SK-N-SH (cell line): ENCODE data around the gene ELF3. TPM values are rescaled to one million over a fixed set of nuclear protein-coding genes. Genes with fewer than 3 reads are reported as not detected.

Source experiments
- CTCF ChIA-PET: fragments of 300-600, 350-600 bp; formaldehyde crosslinking; extraction: SDS; loops from one replicate; lab custom pipeline; 2021; lab: Yijun Ruan, JAX
- POLR2A ChIA-PET: fragments of 350-600 bp; sonication (Branson Sonifier 250); formaldehyde crosslinking; extraction: SDS; loops from one replicate; lab custom pipeline; 2020; ENCODE audit warnings: antibody characterized with exemption, inconsistent platforms; lab: Yijun Ruan, JAX
- DNase-seq: peaks from one replicate; pipeline ENCODE4 v3.0.0; 2012
- H2AFZ ChIP-seq: fragments of 200-600 bp; sonication (generic); 2 replicates; pipeline ENCODE4 v1.8.1; 2016; ENCODE audit warnings: antibody characterized with exemption, mild to moderate bottlenecking, low read depth
- H3F3A ChIP-seq: fragments of 200-600 bp; sonication (generic); replicated peaks from 2 replicates; pipeline ENCODE3; 2016; ENCODE audit warnings: antibody characterized with exemption, mild to moderate bottlenecking; ENCODE audit not compliant: insufficient read depth
- H3K27ac ChIP-seq, 2 experiments: fragments of 200-500 bp in 1 of 2; fragments of 200-600 bp in 1 of 2; sonication (Bioruptor generic) in 1 of 2; sonication (generic), shearing (Covaris generic) in 1 of 2; 2 replicates each; pipeline versions ENCODE4 v1.5.1 to v1.6.1; 2014 to 2016; ENCODE audit warnings: low read depth in 2 of 2, inconsistent platforms in 1 of 2, low read length in 1 of 2, mild to moderate bottlenecking in 1 of 2, mixed read lengths in 1 of 2
- H3K27me3 ChIP-seq: fragments of 200-600 bp; sonication (generic), shearing (Covaris generic); 2 replicates; pipeline ENCODE4 v1.6.1; 2016; ENCODE audit warnings: mixed run types; ENCODE audit not compliant: insufficient read depth
- H3K36me3 ChIP-seq, 2 experiments: fragments of 200-500 bp in 1 of 2; fragments of 200-600 bp in 1 of 2; sonication (Bioruptor generic) in 1 of 2; sonication (generic) in 1 of 2; replicated peaks in 1 of 2; 2 replicates each; pipeline versions ENCODE3 to v1.5.1; 2014 to 2016; ENCODE audit warnings: low read length in 1 of 2, mild to moderate bottlenecking in 1 of 2; ENCODE audit not compliant: insufficient read depth in 2 of 2, control insufficient read depth in 1 of 2
- H3K4me1 ChIP-seq, 2 experiments: fragments of 200-500 bp in 1 of 2; fragments of 200-600 bp in 1 of 2; sonication (Bioruptor generic) in 1 of 2; sonication (generic), shearing (Covaris generic) in 1 of 2; 2 replicates each; pipeline versions ENCODE4 v1.5.1 to v1.6.1; 2014 to 2016; ENCODE audit warnings: low read depth in 1 of 2, low read length in 1 of 2, mixed run types in 1 of 2; ENCODE audit not compliant: insufficient read depth in 2 of 2, control insufficient read depth in 1 of 2
- H3K4me2 ChIP-seq: fragments of 200-600 bp; sonication (generic), shearing (Covaris generic); 2 replicates; pipeline ENCODE4 v1.6.1; 2017; ENCODE audit warnings: mixed run types
- H3K4me3 ChIP-seq, 2 experiments: fragments of 200-500 bp in 1 of 2; fragments of 200-600 bp in 1 of 2; sonication (Bioruptor generic) in 1 of 2; sonication (generic), shearing (Covaris generic) in 1 of 2; 2 replicates each; pipeline versions ENCODE4 v1.5.1 to v1.8.1; 2014 to 2016; ENCODE audit warnings: low read depth in 2 of 2, inconsistent platforms in 1 of 2, low read length in 1 of 2, mild to moderate bottlenecking in 1 of 2, mixed read lengths in 1 of 2, moderate library complexity in 1 of 2
- H3K79me2 ChIP-seq: fragments of 200-600 bp; sonication (generic); 2 replicates; pipeline ENCODE4 v1.8.1; 2017; ENCODE audit warnings: mild to moderate bottlenecking; ENCODE audit not compliant: insufficient read depth
- H3K9ac ChIP-seq: fragments of 200-600 bp; sonication (generic); 2 replicates; pipeline ENCODE4 v1.6.1; 2017; ENCODE audit warnings: mixed run types
- H3K9me2 ChIP-seq: fragments of 200-600 bp; sonication (generic); 2 replicates; pipeline ENCODE4 v1.6.1; 2017; ENCODE audit warnings: mixed run types
- H3K9me3 ChIP-seq: fragments of 200-600 bp; sonication (generic); 2 replicates; pipeline ENCODE4 v1.6.1; 2017; ENCODE audit warnings: mixed run types, mild to moderate bottlenecking, moderate library complexity
- H4K20me1 ChIP-seq: fragments of 200-600 bp; sonication (generic); 2 replicates; pipeline ENCODE4 v1.6.1; 2017; ENCODE audit warnings: mild to moderate bottlenecking, mixed run types; ENCODE audit not compliant: insufficient read depth
- CTCF ChIP-seq: fragments of 200-600 bp; sonication (generic); IDR thresholded peaks from 2 replicates; pipeline ENCODE4 v1.6.1; 2017; ENCODE audit warnings: antibody characterized with exemption, mild to moderate bottlenecking, moderate library complexity
- EP300 ChIP-seq, 2 experiments: IDR thresholded peaks; 2 replicates each; pipeline versions ENCODE4 v1.4.0 to v1.6.1; 2012; ENCODE audit warnings: borderline replicate concordance in 1 of 2, low read depth in 1 of 2, low read length in 1 of 2
- FOXJ3 ChIP-seq: sonication (generic); formaldehyde crosslinking; IDR thresholded peaks from 2 replicates; pipeline ENCODE4 v1.5.1; 2020; ENCODE audit warnings: mild to moderate bottlenecking, missing genetic modification reagents
- GATA2 ChIP-seq: sonication (generic); formaldehyde crosslinking; IDR thresholded peaks from 2 replicates; pipeline ENCODE4 v1.5.0; 2020; ENCODE audit warnings: mild to moderate bottlenecking, missing genetic modification reagents
- JUND ChIP-seq: IDR thresholded peaks from 2 replicates; pipeline ENCODE4 v1.4.0; 2012
- MXI1 ChIP-seq: IDR thresholded peaks from 2 replicates; pipeline ENCODE4 v1.6.1; 2012; ENCODE audit warnings: mild to moderate bottlenecking, low read depth, low read length, improper control_type of control experiment
- POLR2AphosphoS5 ChIP-seq: IDR thresholded peaks from 2 replicates; pipeline ENCODE4 v1.6.1; 2012; ENCODE audit warnings: low read depth, low read length
- REST ChIP-seq: IDR thresholded peaks from 2 replicates; pipeline ENCODE4 v1.6.1; 2012; ENCODE audit warnings: mild to moderate bottlenecking, low read depth, low read length, moderate library complexity
- RFX5 ChIP-seq: IDR thresholded peaks from 2 replicates; pipeline ENCODE4 v1.6.1; 2012; ENCODE audit warnings: mild to moderate bottlenecking, improper control_type of control experiment, low read length
- SMC3 ChIP-seq: IDR thresholded peaks from 2 replicates; pipeline ENCODE4 v1.6.1; 2012; ENCODE audit warnings: low read depth, low read length, improper control_type of control experiment
- USF1 ChIP-seq: IDR thresholded peaks from 2 replicates; pipeline ENCODE4 v1.4.0; 2012; ENCODE audit warnings: low read depth, borderline replicate concordance
- USF2 ChIP-seq: fragments of 150-350 bp; IDR thresholded peaks from 2 replicates; pipeline ENCODE4 v1.6.1; 2017; ENCODE audit warnings: antibody characterized with exemption, low read length, low read depth, borderline replicate concordance
- YY1 ChIP-seq: IDR thresholded peaks from 2 replicates; pipeline ENCODE4 v1.4.0; 2012; ENCODE audit warnings: low read depth, mild to moderate bottlenecking
- WGBS: methylation state at CpG from one replicate; pipeline ENCODE4 v1.1.6; 2017; ENCODE audit warnings: low lambda C conversion rate; 5-methylcytosine and 5-hydroxymethylcytosine counted together
- polyA plus RNA-seq, 3 experiments: library from polyadenylated mRNA; depleted of rRNA; stranded (reverse); fragments of >200 nt; gene quantifications; 2 replicates each; pipeline ENCODE4 v1.2.3, GENCODE V29; 2012

Gene ELF3
- polyA plus RNA-seq, 1 of the 3 experiments (the other 2 are of a cell fraction) = 0.10 TPM

GRCh38 chr1:202012544-202013478 lies 2.4 kb downstream of the ELF3 start:
- H3K4me3 ChIP-seq = no peak overlapping the region
- 75% methylated on average over 24 of the region's 35 CpGs for WGBS
- no peaks in the 10 kb centered on the region for H3K36me3 ChIP-seq
- ChIA-PET CTCF (interaction anchor here (1.1 to 20.4 kb wide), 6 partner anchors 14 to 121 kb away, joined by 3 to 411 read pairs (median 42); partner anchors contain the start of gene GPR37L1), POLR2A (no interaction called here)
- H3K9me2 ChIP-seq = no peaks in the 10 kb centered on the region
- H3K27me3 ChIP-seq = no peaks in the 10 kb centered on the region
- no peaks in the 10 kb centered on the region for H3F3A ChIP-seq
- no peaks in the 10 kb centered on the region for H3K9me3 ChIP-seq
- H3K27ac ChIP-seq = no peak overlapping the region
- TF ChIP-seq USF2 (no peak), CTCF (no peak), MXI1 (no peak), YY1 (no peak), SMC3 (no peak), GATA2 (CRISPR knock-in tag) (no peak), JUND (no peak), FOXJ3 (no peak), REST (no peak), USF1 (no peak), RFX5 (no peak), EP300 (IDR thresholded peaks at IDR 0.05; ENCODE audit: borderline replicate concordance in 1 of 2, low read depth in 1 of 2, low read length in 1 of 2) (no peak), POLR2AphosphoS5 (no peak)
- H2AFZ ChIP-seq = no peak overlapping the region
- no peak for DNase-seq
- no peaks in the 10 kb centered on the region for H4K20me1 ChIP-seq
- H3K4me1 ChIP-seq = peaks cover 0 to 3% of the 10 kb centered on the region in 2 experiments; a peak in 1 of 4 replicates
- no peak overlapping the region for H3K4me2 ChIP-seq
- no peaks in the 10 kb centered on the region for H3K79me2 ChIP-seq
- H3K9ac ChIP-seq = no peak overlapping the region
